HT-29 (cell line): ENCODE data around the gene OTOG. TPM values are rescaled to one million over a fixed set of nuclear protein-coding genes. Genes with fewer than 3 reads are reported as not detected.

ENCODE experiments used
- DNase-seq: peaks from one replicate; pipeline ENCODE4 v3.0.0-alpha.2; 2015; ENCODE audit warnings: low spot score
- total RNA-seq: library from RNA; depleted of rRNA; stranded (reverse); fragments of >200 nt; shearing (Covaris generic); gene quantifications from 2 replicates; pipeline ENCODE4 v1.2.3, GENCODE V29; 2014

OTOG gene
- total RNA-seq, 1 experiment from 2014 or later, result not detected

- no peak for DNase-seq
Measured at GRCh38 chr11:17517186-17517585, 29.9 kb upstream of the OTOG start.

GRCh38 chr11:17518366-17518765, 28.7 kb upstream of the OTOG start:
- DNase-seq, result no peak

- DNase-seq, result no peak
Measured at GRCh38 chr11:17519061-17519885, 27.8 kb upstream of the OTOG start.

- no peak for DNase-seq
Measured at GRCh38 chr11:17521106-17521900, 25.8 kb upstream of the OTOG start.

- DNase-seq, result no peak
Measured at GRCh38 chr11:17522655-17523054, 24.4 kb upstream of the OTOG start.

- no peak for DNase-seq
Measured at GRCh38 chr11:17524221-17524620, 22.8 kb upstream of the OTOG start.

GRCh38 chr11:17525570-17525969, 21.5 kb upstream of the OTOG start:
- no peak for DNase-seq

- no peak for DNase-seq
Measured at GRCh38 chr11:17526326-17526725, 20.7 kb upstream of the OTOG start.

GRCh38 chr11:17526931-17527627, 20.0 kb upstream of the OTOG start:
- DNase-seq, result no peak

GRCh38 chr11:17527628-17527995, 19.4 kb upstream of the OTOG start:
- DNase-seq, result no peak

GRCh38 chr11:17528181-17528691, 18.8 kb upstream of the OTOG start:
- peak; percentile 68 for DNase-seq

GRCh38 chr11:17528906-17529843, 17.9 kb upstream of the OTOG start:
- no peak for DNase-seq

- no peak for DNase-seq
Measured at GRCh38 chr11:17529844-17530185, 17.2 kb upstream of the OTOG start.

GRCh38 chr11:17531071-17531600, 15.9 kb upstream of the OTOG start:
- no peak for DNase-seq

GRCh38 chr11:17531636-17532113, 15.4 kb upstream of the OTOG start:
- peak; percentile 19 for DNase-seq

- no peak for DNase-seq
Measured at GRCh38 chr11:17532784-17533183, 14.3 kb upstream of the OTOG start.

GRCh38 chr11:17533341-17533740, 13.7 kb upstream of the OTOG start:
- no peak for DNase-seq

GRCh38 chr11:17533778-17534415, 13.2 kb upstream of the OTOG start:
- no peak for DNase-seq

GRCh38 chr11:17535488-17535887, 11.6 kb upstream of the OTOG start:
- no peak for DNase-seq

GRCh38 chr11:17537261-17537660, 9.8 kb upstream of the OTOG start:
- no peak for DNase-seq
